Right lobe of liver (tissue), 4 donors: ENCODE measurements around the gene PRR13.

Experiments
- CTCF ChIP-seq, 4 donors: fragments of 200-600 bp in 3 of 4; fragments of 450-650 bp in 1 of 4; IDR thresholded peaks; one replicate each; pipeline versions ENCODE4 v1.5.1 to v1.8.0; 2016 to 2022; ENCODE audit warnings: antibody characterized with exemption in 4 of 4, mild to moderate bottlenecking in 2 of 4
- POLR2A ChIP-seq: fragments of 450-650 bp; IDR thresholded peaks from one replicate; pipeline ENCODE4 v1.6.1; 2017; ENCODE audit warnings: antibody characterized with exemption, mild to moderate bottlenecking
- donor health status: DM: no; HTN: no; CAD: no.
- donor health status: DM: no; HTN: no; CAD: no.
- donor health status: DM: no; HTN: yes; CAD: no.

GRCh38 chr12:53462935-53463334, 21.4 kb downstream of the PRR13 start:
- TF ChIP-seq CTCF (IDR thresholded peaks at IDR 0.05) (no peak), POLR2A (no peak)
